IPS-18c (cell line): ENCODE measurements around the gene MACROD2.

Experiments used
- H3K4me3 ChIP-seq: 2 replicates; pipeline ENCODE4 v1.7.0; 2013; ENCODE audit warnings: low read depth, mild to moderate bottlenecking, low read length, moderate library complexity; ENCODE audit not compliant: insufficient read depth
- H3K9me3 ChIP-seq: one replicate; pipeline ENCODE4 v1.6.1; 2013; ENCODE audit warnings: mild to moderate bottlenecking, low read length, moderate library complexity; ENCODE audit not compliant: control insufficient read depth, insufficient read depth

Gene MACROD2

GRCh38 chr20:15837563-15837962, 1842.2 kb downstream of the MACROD2 start:
- Histone ChIP-seq H3K9me3 (no peaks in the 10 kb centered on the region), H3K4me3 (no peak overlapping the region)

GRCh38 chr20:15838466-15838865, 1843.2 kb downstream of the MACROD2 start:
- no peaks in the 10 kb centered on the region for H3K9me3 ChIP-seq
- H3K4me3 ChIP-seq: no peak overlapping the region

- no peaks in the 10 kb centered on the region for H3K9me3 ChIP-seq
- no peak overlapping the region for H3K4me3 ChIP-seq
Measured at GRCh38 chr20:15840636-15841301, 1845.5 kb downstream of the MACROD2 start.

GRCh38 chr20:15842872-15843271, 1847.6 kb downstream of the MACROD2 start:
- no peak overlapping the region for H3K4me3 ChIP-seq
- H3K9me3 ChIP-seq: no peaks in the 10 kb centered on the region

- H3K9me3 ChIP-seq: no peaks in the 10 kb centered on the region
- no peak overlapping the region for H3K4me3 ChIP-seq
Measured at GRCh38 chr20:15843777-15844176, 1848.5 kb downstream of the MACROD2 start.

GRCh38 chr20:15847196-15847784, 1852.0 kb downstream of the MACROD2 start:
- no peak overlapping the region for H3K4me3 ChIP-seq
- H3K9me3 ChIP-seq: no peaks in the 10 kb centered on the region

GRCh38 chr20:15848126-15848525, 1852.8 kb downstream of the MACROD2 start:
- Histone ChIP-seq H3K4me3 (no peak overlapping the region), H3K9me3 (no peaks in the 10 kb centered on the region)

GRCh38 chr20:15848995-15849610, 1853.8 kb downstream of the MACROD2 start:
- Histone ChIP-seq H3K4me3 (no peak overlapping the region), H3K9me3 (no peaks in the 10 kb centered on the region)

- H3K4me3 ChIP-seq: no peak overlapping the region
- no peaks in the 10 kb centered on the region for H3K9me3 ChIP-seq
Measured at GRCh38 chr20:15851576-15852215, 1856.4 kb downstream of the MACROD2 start.

- Histone ChIP-seq H3K4me3 (no peak overlapping the region), H3K9me3 (no peaks in the 10 kb centered on the region)
Measured at GRCh38 chr20:15854911-15855310, 1859.6 kb downstream of the MACROD2 start.

- Histone ChIP-seq H3K4me3 (no peak overlapping the region), H3K9me3 (no peaks in the 10 kb centered on the region)
Measured at GRCh38 chr20:15857173-15857784, 1862.0 kb downstream of the MACROD2 start.

GRCh38 chr20:15859061-15859460, 1863.7 kb downstream of the MACROD2 start:
- no peaks in the 10 kb centered on the region for H3K9me3 ChIP-seq

GRCh38 chr20:15860850-15861249, 1865.5 kb downstream of the MACROD2 start:
- H3K9me3 ChIP-seq: no peaks in the 10 kb centered on the region
- H3K4me3 ChIP-seq: no peak overlapping the region

More at GRCh38 chr20:15859061-15859460, 1863.7 kb downstream of the MACROD2 start:
- no peak overlapping the region for H3K4me3 ChIP-seq

- no peak overlapping the region for H3K4me3 ChIP-seq
- no peaks in the 10 kb centered on the region for H3K9me3 ChIP-seq
Measured at GRCh38 chr20:15862178-15862577, 1866.9 kb downstream of the MACROD2 start.

GRCh38 chr20:15863735-15864134, 1868.4 kb downstream of the MACROD2 start:
- H3K4me3 ChIP-seq: no peak overlapping the region
- no peaks in the 10 kb centered on the region for H3K9me3 ChIP-seq

GRCh38 chr20:15865553-15865952, 1870.2 kb downstream of the MACROD2 start:
- no peaks in the 10 kb centered on the region for H3K9me3 ChIP-seq
- H3K4me3 ChIP-seq: no peak overlapping the region

GRCh38 chr20:15866916-15867730, 1871.8 kb downstream of the MACROD2 start:
- no peak overlapping the region for H3K4me3 ChIP-seq

More at GRCh38 chr20:15866916-15867730, 1871.8 kb downstream of the MACROD2 start:
- H3K9me3 ChIP-seq: no peaks in the 10 kb centered on the region
